ENCODE measurements around the gene TLX3. TPM values are rescaled to one million over a fixed set of nuclear protein-coding genes. Genes with fewer than 3 reads are reported as not detected.

TLX3 gene
- total RNA-seq, 4 donors from 2014 or later, result not detected

DNA sequence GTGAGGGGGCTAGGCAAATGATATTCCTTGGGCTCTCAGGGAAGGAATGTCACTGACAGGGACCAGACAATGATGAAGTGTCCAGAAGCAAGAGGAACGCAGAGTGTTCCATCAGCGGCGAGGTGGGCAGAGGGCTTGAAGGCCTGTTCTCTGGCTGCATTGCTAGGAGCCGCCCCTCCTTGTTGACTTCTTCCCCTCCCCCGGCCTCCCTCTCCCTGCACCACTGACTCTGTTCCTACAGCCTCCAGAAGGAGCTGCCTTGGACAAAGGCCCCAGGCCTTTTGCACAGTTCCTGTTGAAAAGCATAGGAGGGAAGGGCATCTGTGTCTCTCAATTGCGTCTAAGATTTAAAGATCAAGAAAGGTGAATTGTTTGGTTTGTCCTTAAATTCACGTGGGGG lies 12.4 kb downstream of the TLX3 start:
- H3K9me3 ChIP-seq, result no peaks in the 10 kb centered on the region
- no peak for TF ChIP-seq POLR2AphosphoS5 (IDR thresholded peaks at IDR 0.05)
- H3K27me3 ChIP-seq, result peaks cover 0 to 100% (median 42%) of the 10 kb centered on the region in 4 donors
- no peak overlapping the region for H3K4me3 ChIP-seq
- peaks cover 7 to 14% (median 9%) of the 10 kb centered on the region in 4 donors for H3K4me1 ChIP-seq
- no peak overlapping the region for H3K27ac ChIP-seq (replicated peaks in 1 of 4)
- DNase-seq (ENCODE audit: extremely low spot score), result no peak
- no peaks in the 10 kb centered on the region for H3K36me3 ChIP-seq
- intact Hi-C loops (cut with DNase I), result no loop called here
- 85% methylated on average over 5 of the region's 7 CpGs for WGBS

DNA sequence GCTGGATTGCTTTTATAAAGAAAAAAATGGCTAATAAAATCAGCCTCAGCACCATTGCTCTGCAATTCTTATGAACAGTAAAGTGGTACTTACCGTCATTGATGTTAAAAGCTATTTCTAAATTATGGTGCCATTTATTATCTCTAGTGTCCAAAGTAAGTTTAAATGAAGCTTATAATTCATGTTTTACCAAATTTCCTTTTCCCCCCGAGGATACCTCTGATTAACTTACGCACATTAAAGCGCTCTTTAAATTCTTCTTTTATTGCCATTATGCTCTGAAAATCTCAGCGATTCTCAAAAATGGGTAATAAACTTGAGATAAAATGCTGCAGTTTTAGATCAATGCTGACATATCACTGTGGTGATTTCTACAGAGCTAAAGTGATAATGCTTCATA lies 13.5 kb downstream of the TLX3 start:
- Histone ChIP-seq H3K27ac (replicated peaks in 1 of 4) (no peak overlapping the region), H3K9me3 (no peaks in the 10 kb centered on the region), H3K4me3 (no peak overlapping the region), H3K4me1 (peaks cover 0 to 4% (median 0%) of the 10 kb centered on the region in 4 donors), H3K36me3 (no peaks in the 10 kb centered on the region), H3K27me3 (peaks cover 0 to 99% (median 32%) of the 10 kb centered on the region in 4 donors)
- no peak for DNase-seq (ENCODE audit: extremely low spot score)
- TF ChIP-seq, protein P1, sequence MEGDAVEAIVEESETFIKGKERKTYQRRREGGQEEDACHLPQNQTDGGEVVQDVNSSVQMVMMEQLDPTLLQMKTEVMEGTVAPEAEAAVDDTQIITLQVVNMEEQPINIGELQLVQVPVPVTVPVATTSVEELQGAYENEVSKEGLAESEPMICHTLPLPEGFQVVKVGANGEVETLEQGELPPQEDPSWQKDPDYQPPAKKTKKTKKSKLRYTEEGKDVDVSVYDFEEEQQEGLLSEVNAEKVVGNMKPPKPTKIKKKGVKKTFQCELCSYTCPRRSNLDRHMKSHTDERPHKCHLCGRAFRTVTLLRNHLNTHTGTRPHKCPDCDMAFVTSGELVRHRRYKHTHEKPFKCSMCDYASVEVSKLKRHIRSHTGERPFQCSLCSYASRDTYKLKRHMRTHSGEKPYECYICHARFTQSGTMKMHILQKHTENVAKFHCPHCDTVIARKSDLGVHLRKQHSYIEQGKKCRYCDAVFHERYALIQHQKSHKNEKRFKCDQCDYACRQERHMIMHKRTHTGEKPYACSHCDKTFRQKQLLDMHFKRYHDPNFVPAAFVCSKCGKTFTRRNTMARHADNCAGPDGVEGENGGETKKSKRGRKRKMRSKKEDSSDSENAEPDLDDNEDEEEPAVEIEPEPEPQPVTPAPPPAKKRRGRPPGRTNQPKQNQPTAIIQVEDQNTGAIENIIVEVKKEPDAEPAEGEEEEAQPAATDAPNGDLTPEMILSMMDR (IDR thresholded peaks at IDR 0.05), result no peak
- TF ChIP-seq POLR2A (IDR thresholded peaks at IDR 0.05; ENCODE audit: low read depth) (no peak), EP300 (IDR thresholded peaks at IDR 0.05) (no peak), POLR2AphosphoS5 (IDR thresholded peaks at IDR 0.05) (no peak)
- intact Hi-C loops (cut with DNase I), result no loop called here
- WGBS, result 92% methylated on average over 5 of the region's 5 CpGs

DNA sequence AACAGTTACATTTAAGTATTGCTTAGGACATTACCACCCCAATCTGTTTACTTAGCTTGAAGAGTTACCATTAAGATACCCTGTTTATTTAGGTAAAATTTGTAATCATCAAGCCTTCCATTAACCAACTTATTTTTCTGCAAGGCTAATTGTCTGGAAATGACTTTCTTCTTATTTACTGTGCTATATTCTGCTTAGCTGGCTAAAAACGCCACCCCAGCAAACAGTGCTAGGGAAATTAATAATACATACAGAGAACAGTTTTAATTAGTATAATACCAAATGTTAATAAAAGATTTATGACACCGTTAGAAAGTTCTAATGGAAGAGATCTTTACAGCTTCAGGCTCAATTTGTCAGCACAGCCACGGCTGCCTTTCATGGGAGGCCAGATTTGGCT lies 14.0 kb downstream of the TLX3 start:
- H3K9me3 ChIP-seq, result no peaks in the 10 kb centered on the region
- whole genome bisulfite sequencing, result 73% methylated on average over 3 of the region's 3 CpGs

DNA sequence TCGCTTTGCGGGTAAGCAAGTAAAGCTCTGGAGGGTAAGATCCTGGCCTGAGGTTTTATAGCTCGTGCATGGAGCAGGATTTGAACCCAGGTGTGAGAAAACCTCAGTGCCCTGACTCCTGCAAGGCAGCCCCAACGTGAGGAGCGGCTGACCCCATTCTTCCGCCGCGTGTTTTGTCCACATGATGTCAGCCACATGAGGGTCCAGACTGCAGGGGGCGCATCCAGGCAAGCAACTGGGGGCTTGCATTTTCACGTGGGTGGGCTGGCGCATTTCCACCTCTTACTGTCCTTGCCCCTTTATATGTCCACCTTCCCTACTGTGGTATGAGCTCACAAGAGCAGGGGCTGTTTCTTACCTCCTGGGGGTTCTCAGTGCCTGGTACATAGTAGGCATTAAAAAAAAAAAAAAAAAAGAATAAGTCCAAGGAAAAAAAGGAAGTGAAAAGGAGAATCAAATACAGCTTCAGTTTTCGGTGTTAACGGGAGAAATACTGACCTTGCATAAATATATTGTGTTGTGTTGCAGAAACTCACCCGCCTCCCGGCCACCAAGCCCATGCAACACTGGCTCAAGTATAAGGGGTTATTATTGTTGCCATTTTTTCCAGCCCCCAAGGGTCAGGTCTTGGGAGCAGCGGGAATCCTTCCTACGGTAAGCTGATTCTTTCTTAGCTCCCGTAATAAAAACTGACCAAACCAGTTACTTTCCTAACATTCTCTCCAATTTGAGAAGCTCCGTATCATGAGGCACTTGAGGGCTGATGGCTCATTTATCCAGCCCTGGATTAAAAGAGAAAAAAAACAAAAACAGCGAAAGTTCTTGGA lies 15.0 kb downstream of the TLX3 start:
- no peak for DNase-seq (ENCODE audit: extremely low spot score)
- H3K4me3 ChIP-seq, result no peak overlapping the region
- H3K4me1 ChIP-seq, result no peaks in the 10 kb centered on the region
- H3K27me3 ChIP-seq, result peaks cover 0 to 99% (median 20%) of the 10 kb centered on the region in 4 donors
- 51% methylated on average over 16 of the region's 20 CpGs for WGBS
- H3K27ac ChIP-seq (replicated peaks in 1 of 4), result no peak overlapping the region
- intact Hi-C loops (cut with DNase I), result no loop called here
- H3K36me3 ChIP-seq, result no peaks in the 10 kb centered on the region
- H3K9me3 ChIP-seq, result no peaks in the 10 kb centered on the region
- TF ChIP-seq POLR2AphosphoS5 (IDR thresholded peaks at IDR 0.05), result no peak
- TF ChIP-seq, protein P1 (IDR thresholded peaks at IDR 0.05), result no peak
- TF ChIP-seq EP300 (IDR thresholded peaks at IDR 0.05), result no peak
- TF ChIP-seq POLR2A (IDR thresholded peaks at IDR 0.05; ENCODE audit: low read depth), result no peak

More for the DNA sequence above, 14.0 kb downstream of the TLX3 start:
- no peak overlapping the region for H3K4me3 ChIP-seq
- intact Hi-C loops (cut with DNase I), result no loop called here
- DNase-seq (ENCODE audit: extremely low spot score), result no peak
- H3K27me3 ChIP-seq, result peaks cover 0 to 99% (median 27%) of the 10 kb centered on the region in 4 donors
- H3K27ac ChIP-seq (replicated peaks in 1 of 4), result no peak overlapping the region
- peaks cover 0 to 1% (median 0%) of the 10 kb centered on the region in 4 donors for H3K4me1 ChIP-seq
- TF ChIP-seq POLR2AphosphoS5 (IDR thresholded peaks at IDR 0.05), result no peak
- TF ChIP-seq, protein P1 (IDR thresholded peaks at IDR 0.05), result no peak
- no peak for TF ChIP-seq POLR2A (IDR thresholded peaks at IDR 0.05; ENCODE audit: low read depth)
- TF ChIP-seq EP300 (IDR thresholded peaks at IDR 0.05), result no peak
- H3K36me3 ChIP-seq, result no peaks in the 10 kb centered on the region

- DNase-seq (ENCODE audit: extremely low spot score), result no peak
- no peak for TF ChIP-seq POLR2A (IDR thresholded peaks at IDR 0.05; ENCODE audit: low read depth)
- TF ChIP-seq, protein P1 (IDR thresholded peaks at IDR 0.05), result no peak
- TF ChIP-seq EP300 (IDR thresholded peaks at IDR 0.05), result no peak
- no peak for TF ChIP-seq POLR2AphosphoS5 (IDR thresholded peaks at IDR 0.05)
- Histone ChIP-seq H3K4me1 (no peaks in the 10 kb centered on the region), H3K36me3 (no peaks in the 10 kb centered on the region), H3K27ac (replicated peaks in 1 of 4) (no peak overlapping the region), H3K4me3 (no peak overlapping the region), H3K27me3 (peaks cover 0 to 87% (median 0%) of the 10 kb centered on the region in 4 donors), H3K9me3 (no peaks in the 10 kb centered on the region)
- intact Hi-C loops (cut with DNase I), result no loop called here
- 72% methylated on average over 8 of the region's 8 CpGs for WGBS
These were observed 21.0 kb downstream of the TLX3 start for GRCh38 chr5:171330021-171330420.

All from esophagus muscularis mucosa (tissue), 4 donors.